K562 (cell line): Measurements from ENCODE around the gene NLGN4X. TPM values are rescaled to one million over a fixed set of nuclear protein-coding genes. Genes with fewer than 3 reads are reported as not detected.

ENCODE experiments used
- ATAC-seq: fragments of 200-7000 bp; cut with Tn5 transposase; 3 replicates; pipeline ENCODE4 v1.9.1; 2020; ENCODE audit warnings: moderate library complexity
- BruUV-seq: library from RNA; stranded (reverse); fragments of 400-500 nt; replicated peaks from 2 replicates; lab custom pipeline; 2021; lab: Mats Ljungman, UMichigan
- CTCF ChIA-PET: fragments of 300-600 bp; formaldehyde crosslinking; extraction: SDS; loops from one replicate; lab custom pipeline; 2021; ENCODE audit warnings: low intra/inter-chr PET ratio; lab: Yijun Ruan, JAX
- POLR2A ChIA-PET: fragments of 300-600, 350-650 bp; sonication (Branson Sonifier 250); formaldehyde crosslinking; extraction: SDS; loops from one replicate; lab custom pipeline; 2021; ENCODE audit warnings: antibody characterized with exemption, inconsistent platforms; lab: Yijun Ruan, JAX
- DNase-seq, 4 experiments: peaks; one replicate each; pipeline versions ENCODE4 v3.0.0 to v3.0.0-alpha.2; 2011 to 2018; ENCODE audit warnings: low spot score in 3 of 4, mixed read lengths in 3 of 4; ENCODE audit errors: extremely low read depth in 1 of 4
- FAIRE-seq: peaks from 2 replicates; lab custom pipeline; 2011; peaks lifted over from hg19 to GRCh38; lab: Jason Lieb, UNC
- H2AFZ ChIP-seq: 2 replicates; pipeline ENCODE4 v1.6.0; 2011; ENCODE audit warnings: low read depth, low read length, control low read depth, inconsistent platforms
- H3K27ac ChIP-seq: fragments of 200-600 bp; 3 replicates; pipeline ENCODE4 v1.8.0; 2011; ENCODE audit warnings: low read depth, mild to moderate bottlenecking, control low read depth, inconsistent platforms, low read length, moderate library complexity, mixed read lengths; ENCODE audit errors: extremely low read depth
- H3K27me3 ChIP-seq, 2 experiments: fragments of 300-600 bp in 1 of 2; 2 replicates in 1 of 2; 3 replicates in 1 of 2; pipeline versions ENCODE4 v1.6.0 to v1.8.0; 2011; ENCODE audit warnings: inconsistent platforms in 2 of 2, low read length in 2 of 2, mild to moderate bottlenecking in 1 of 2, mixed read lengths in 1 of 2, moderate library complexity in 1 of 2; ENCODE audit not compliant: control insufficient read depth in 2 of 2, insufficient read depth in 2 of 2
- H3K36me3 ChIP-seq: fragments of 300-600 bp; 3 replicates; pipeline ENCODE4 v1.8.0; 2011; ENCODE audit warnings: mild to moderate bottlenecking, low read length, inconsistent platforms; ENCODE audit not compliant: control insufficient read depth, insufficient read depth
- H3K4me1 ChIP-seq, 2 experiments: fragments of 200-600 bp in 1 of 2; replicated peaks in 1 of 2; 2 replicates in 1 of 2; 3 replicates in 1 of 2; pipeline versions ENCODE4 v1.5.1 to v1.8.0; 2011; ENCODE audit warnings: inconsistent platforms in 2 of 2, low read length in 2 of 2, mild to moderate bottlenecking in 1 of 2, mixed read lengths in 1 of 2, moderate library complexity in 1 of 2; ENCODE audit not compliant: control insufficient read depth in 2 of 2, insufficient read depth in 2 of 2
- H3K4me2 ChIP-seq: 2 replicates; pipeline ENCODE4 v1.6.1; 2011; ENCODE audit warnings: low read length, control low read depth, inconsistent platforms, mixed read lengths; ENCODE audit not compliant: insufficient read depth
- H3K4me3 ChIP-seq: fragments of 200-600 bp; sonication (generic), shearing (Covaris generic); 2 replicates; pipeline ENCODE4 v1.5.1; 2016; ENCODE audit warnings: control low read depth, inconsistent platforms
- H3K79me2 ChIP-seq: fragments of 200-600 bp; 3 replicates; pipeline ENCODE4 v1.8.0; 2011; ENCODE audit warnings: low read length, inconsistent platforms; ENCODE audit not compliant: control insufficient read depth, insufficient read depth
- H3K9ac ChIP-seq, 2 experiments: 2 replicates each; pipeline versions ENCODE4 v1.6.0 to v1.6.1; 2011; ENCODE audit warnings: low read depth in 2 of 2, low read length in 2 of 2, control low read depth in 1 of 2, inconsistent platforms in 1 of 2, mild to moderate bottlenecking in 1 of 2, mixed read lengths in 1 of 2; ENCODE audit not compliant: insufficient read depth in 1 of 2
- H3K9me1 ChIP-seq: one replicate; pipeline ENCODE4 v1.6.0; 2011; ENCODE audit warnings: inconsistent platforms, mild to moderate bottlenecking, low read length, moderate library complexity; ENCODE audit not compliant: control insufficient read depth, insufficient read depth
- H3K9me3 ChIP-seq: replicated peaks from 2 replicates; pipeline ENCODE4 v1.5.1; 2011; ENCODE audit warnings: low read depth, low read length, inconsistent platforms; ENCODE audit not compliant: control insufficient read depth, insufficient read depth
- H4K20me1 ChIP-seq: replicated peaks from 2 replicates; pipeline ENCODE4 v1.6.1; 2011; ENCODE audit warnings: low read length, inconsistent platforms, mixed read lengths; ENCODE audit not compliant: control insufficient read depth, insufficient read depth
- ARID3B ChIP-seq: fragments of 250-450 bp; sonication (Bioruptor Pico); IDR thresholded peaks from 2 replicates; pipeline ENCODE4 v1.4.0; 2020; ENCODE audit warnings: borderline replicate concordance
- DDX20 ChIP-seq: fragments of 450-650 bp; IDR thresholded peaks from 2 replicates; pipeline ENCODE4 v1.6.1; 2016; ENCODE audit warnings: missing genetic modification characterization, low read depth, mild to moderate bottlenecking, missing compliant biosample characterization, moderate library complexity
- ELF4 ChIP-seq: fragments of 450-650 bp; formaldehyde crosslinking; IDR thresholded peaks from 2 replicates; pipeline ENCODE4 v1.4.0; 2022; ENCODE audit warnings: missing genetic modification characterization
- POLR2G ChIP-seq: fragments of 200-400 bp; formaldehyde crosslinking; IDR thresholded peaks from 2 replicates; pipeline ENCODE4 v1.6.1; 2017; ENCODE audit warnings: low read depth, mild to moderate bottlenecking, antibody characterized with exemption, low read length, moderate library complexity
- POLR3G ChIP-seq: IDR thresholded peaks from 2 replicates; pipeline ENCODE4 v1.6.1; 2011; ENCODE audit not compliant: insufficient read length, insufficient replicate concordance; ENCODE audit errors: extremely low read depth
- ZBED1 ChIP-seq: IDR thresholded peaks from 2 replicates; pipeline ENCODE4 v1.6.1; 2014
- WGBS: fragments of 100-300 bp; shearing (Covaris generic); methylation state at CpG from one replicate; pipeline ENCODE4 v1.1.6; 2016; ENCODE audit warnings: low coverage, mixed read lengths; ENCODE audit not compliant: insufficient coverage; ENCODE audit errors: missing lambda C conversion rate; 5-methylcytosine and 5-hydroxymethylcytosine counted together
- in situ Hi-C: fragments of 300-500 bp; cut with MboI; formaldehyde crosslinking; loops from 4 replicates; pipeline ENCODE4 v1.15.0; 2018; ENCODE audit warnings: inconsistent platforms, mixed read lengths
- intact Hi-C: fragments of 100-400 bp; cut with micrococcal nuclease; formaldehyde crosslinking; loops from 2 replicates; pipeline ENCODE4 v1.14.2; 2022
- polyA plus RNA-seq, 8 experiments: library from polyadenylated mRNA; depleted of rRNA in 4 of 8; stranded (reverse) in 5 of 8; unstranded in 3 of 8; fragments of >200 nt; fragmentation: Nextera tagmentation in 2 of 8; fragmentation: Illumina TruSeq in 1 of 8; extraction: Ambion mirVana in 2 of 8; extraction: Trizol in 1 of 8; gene quantifications; 2 replicates each; pipeline versions ENCODE4 v1.2.1 to v1.2.3, GENCODE V29; 2011 to 2014; ENCODE audit warnings: inconsistent platforms in 1 of 8, missing spikeins in 1 of 8
- total RNA-seq, 7 experiments: library from RNA; depleted of rRNA in 6 of 7; stranded (reverse); fragments of >200 nt in 6 of 7; fragmentation: Illumina TruSeq in 2 of 7; extraction: Trizol in 2 of 7; gene quantifications; 2 replicates each; pipeline versions ENCODE4 v1.2.1 to v1.2.3, GENCODE V29; 2011 to 2021; ENCODE audit warnings: low replicate concordance in 1 of 7

The NLGN4X gene
- total and polyA plus RNA-seq, 9 of the 15 experiments (the other 6 are each of a cell fraction or from before 2014, with no cell fraction given) = 0.07 TPM; not detected in 8

- H3K79me2 ChIP-seq = no peaks in the 10 kb centered on the region
- FAIRE-seq = no peak
- DNase-seq = no peak
- no peak overlapping the region for H2AFZ ChIP-seq
- H4K20me1 ChIP-seq = no peaks in the 10 kb centered on the region
- intact Hi-C loops = no loop called here
- ATAC-seq = no peak
- no peak for TF ChIP-seq ELF4 (CRISPR knock-in tag)
- no peak for TF ChIP-seq POLR2G
- TF ChIP-seq POLR3G = no peak
- no peak for TF ChIP-seq DDX20 (tag)
- no peak for TF ChIP-seq ZBED1
- TF ChIP-seq ARID3B (CRISPR knock-in tag) = no peak
- CTCF ChIA-PET = interaction anchor here (0.6 kb wide), 1 partner anchor 252 kb away, joined by 3 read pairs; no protein-coding TSS in a partner anchor
- in situ Hi-C loops = no loop called here
- H3K9me1 ChIP-seq = no peaks in the 10 kb centered on the region
- no peaks in the 10 kb centered on the region for H3K4me1 ChIP-seq
- no peaks in the 10 kb centered on the region for H3K36me3 ChIP-seq
- no peak overlapping the region for H3K4me3 ChIP-seq
- no peaks in the 10 kb centered on the region for H3K9me3 ChIP-seq
- no peak overlapping the region for H3K9ac ChIP-seq
- WGBS = 0% methylated on average over 2 of the region's 4 CpGs
- no TSS peak for BruUV-seq
- H3K27me3 ChIP-seq = no peaks in the 10 kb centered on the region
- H3K4me2 ChIP-seq = no peak overlapping the region
- POLR2A ChIA-PET = no interaction called here
- H3K27ac ChIP-seq = no peak overlapping the region
Observed at GRCh38 chrX:6019076-6019475, 209.6 kb downstream of the NLGN4X start.
